Measurements from ENCODE around the gene RXFP3. TPM values are rescaled to one million over a fixed set of nuclear protein-coding genes. Genes with fewer than 3 reads are reported as not detected.

Gene RXFP3
- total RNA-seq, 1 donor from 2014 or later: not detected

Other genes starting within 250 kb of the RXFP3 start
- not detected in 2 replicates for gene ADAMTS12, start 44.4 kb upstream of the RXFP3 start, total RNA-seq
- not detected in 2 replicates for gene SLC45A2, start 48.3 kb downstream of the RXFP3 start, total RNA-seq
- 8.3 and 9.0 TPM in 2 replicates for gene AMACR, start 71.7 kb downstream of the RXFP3 start, total RNA-seq
- gene C1QTNF3, start 106.8 kb downstream of the RXFP3 start, total RNA-seq: 1.5 and 1.7 TPM in 2 replicates